ENCODE results near the gene KRT13. TPM values are rescaled to one million over a fixed set of nuclear protein-coding genes. Genes with fewer than 3 reads are reported as not detected.
A peak's percentile ranks its signal among the peaks of the same experiment; 100 is the strongest.

KRT13 gene
- total and polyA plus RNA-seq, 2 experiments from 2014 or later: not detected

DNA sequence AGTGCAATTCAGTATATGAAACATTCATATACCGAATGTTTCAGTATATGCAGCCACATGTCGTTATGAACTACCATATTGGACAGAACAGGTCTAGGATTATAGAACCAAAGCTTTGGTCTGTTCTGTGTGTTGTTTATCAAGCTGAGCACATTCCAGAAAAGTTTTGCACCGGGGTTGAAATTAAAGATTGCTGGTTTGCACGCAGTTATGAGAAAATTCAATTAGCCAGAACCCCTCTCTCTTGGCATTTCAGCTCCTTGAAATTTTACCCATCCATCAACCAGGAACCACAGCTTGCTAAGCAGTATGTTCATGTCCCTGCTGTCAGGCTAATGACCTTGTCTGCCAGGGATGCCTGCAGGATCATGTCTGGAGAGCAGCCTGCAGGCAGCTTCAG, 47.7 kb downstream of the KRT13 start (continued):
- TF ChIP-seq JUNB (IDR thresholded peaks at IDR 0.05; ENCODE audit: unreplicated experiment) (no peak), CREB1 (CRISPR knock-in tag; IDR thresholded peaks at IDR 0.05; ENCODE audit: low read depth) (no peak), POLR2AphosphoS5 (IDR thresholded peaks at IDR 0.05; ENCODE audit: low read depth) (no peak), STAT1 (IDR thresholded peaks at IDR 0.05; ENCODE audit: unreplicated experiment) (no peak), ZNF114 (CRISPR knock-in tag; IDR thresholded peaks at IDR 0.05) (no peak)
- TF ChIP-seq, protein P1, sequence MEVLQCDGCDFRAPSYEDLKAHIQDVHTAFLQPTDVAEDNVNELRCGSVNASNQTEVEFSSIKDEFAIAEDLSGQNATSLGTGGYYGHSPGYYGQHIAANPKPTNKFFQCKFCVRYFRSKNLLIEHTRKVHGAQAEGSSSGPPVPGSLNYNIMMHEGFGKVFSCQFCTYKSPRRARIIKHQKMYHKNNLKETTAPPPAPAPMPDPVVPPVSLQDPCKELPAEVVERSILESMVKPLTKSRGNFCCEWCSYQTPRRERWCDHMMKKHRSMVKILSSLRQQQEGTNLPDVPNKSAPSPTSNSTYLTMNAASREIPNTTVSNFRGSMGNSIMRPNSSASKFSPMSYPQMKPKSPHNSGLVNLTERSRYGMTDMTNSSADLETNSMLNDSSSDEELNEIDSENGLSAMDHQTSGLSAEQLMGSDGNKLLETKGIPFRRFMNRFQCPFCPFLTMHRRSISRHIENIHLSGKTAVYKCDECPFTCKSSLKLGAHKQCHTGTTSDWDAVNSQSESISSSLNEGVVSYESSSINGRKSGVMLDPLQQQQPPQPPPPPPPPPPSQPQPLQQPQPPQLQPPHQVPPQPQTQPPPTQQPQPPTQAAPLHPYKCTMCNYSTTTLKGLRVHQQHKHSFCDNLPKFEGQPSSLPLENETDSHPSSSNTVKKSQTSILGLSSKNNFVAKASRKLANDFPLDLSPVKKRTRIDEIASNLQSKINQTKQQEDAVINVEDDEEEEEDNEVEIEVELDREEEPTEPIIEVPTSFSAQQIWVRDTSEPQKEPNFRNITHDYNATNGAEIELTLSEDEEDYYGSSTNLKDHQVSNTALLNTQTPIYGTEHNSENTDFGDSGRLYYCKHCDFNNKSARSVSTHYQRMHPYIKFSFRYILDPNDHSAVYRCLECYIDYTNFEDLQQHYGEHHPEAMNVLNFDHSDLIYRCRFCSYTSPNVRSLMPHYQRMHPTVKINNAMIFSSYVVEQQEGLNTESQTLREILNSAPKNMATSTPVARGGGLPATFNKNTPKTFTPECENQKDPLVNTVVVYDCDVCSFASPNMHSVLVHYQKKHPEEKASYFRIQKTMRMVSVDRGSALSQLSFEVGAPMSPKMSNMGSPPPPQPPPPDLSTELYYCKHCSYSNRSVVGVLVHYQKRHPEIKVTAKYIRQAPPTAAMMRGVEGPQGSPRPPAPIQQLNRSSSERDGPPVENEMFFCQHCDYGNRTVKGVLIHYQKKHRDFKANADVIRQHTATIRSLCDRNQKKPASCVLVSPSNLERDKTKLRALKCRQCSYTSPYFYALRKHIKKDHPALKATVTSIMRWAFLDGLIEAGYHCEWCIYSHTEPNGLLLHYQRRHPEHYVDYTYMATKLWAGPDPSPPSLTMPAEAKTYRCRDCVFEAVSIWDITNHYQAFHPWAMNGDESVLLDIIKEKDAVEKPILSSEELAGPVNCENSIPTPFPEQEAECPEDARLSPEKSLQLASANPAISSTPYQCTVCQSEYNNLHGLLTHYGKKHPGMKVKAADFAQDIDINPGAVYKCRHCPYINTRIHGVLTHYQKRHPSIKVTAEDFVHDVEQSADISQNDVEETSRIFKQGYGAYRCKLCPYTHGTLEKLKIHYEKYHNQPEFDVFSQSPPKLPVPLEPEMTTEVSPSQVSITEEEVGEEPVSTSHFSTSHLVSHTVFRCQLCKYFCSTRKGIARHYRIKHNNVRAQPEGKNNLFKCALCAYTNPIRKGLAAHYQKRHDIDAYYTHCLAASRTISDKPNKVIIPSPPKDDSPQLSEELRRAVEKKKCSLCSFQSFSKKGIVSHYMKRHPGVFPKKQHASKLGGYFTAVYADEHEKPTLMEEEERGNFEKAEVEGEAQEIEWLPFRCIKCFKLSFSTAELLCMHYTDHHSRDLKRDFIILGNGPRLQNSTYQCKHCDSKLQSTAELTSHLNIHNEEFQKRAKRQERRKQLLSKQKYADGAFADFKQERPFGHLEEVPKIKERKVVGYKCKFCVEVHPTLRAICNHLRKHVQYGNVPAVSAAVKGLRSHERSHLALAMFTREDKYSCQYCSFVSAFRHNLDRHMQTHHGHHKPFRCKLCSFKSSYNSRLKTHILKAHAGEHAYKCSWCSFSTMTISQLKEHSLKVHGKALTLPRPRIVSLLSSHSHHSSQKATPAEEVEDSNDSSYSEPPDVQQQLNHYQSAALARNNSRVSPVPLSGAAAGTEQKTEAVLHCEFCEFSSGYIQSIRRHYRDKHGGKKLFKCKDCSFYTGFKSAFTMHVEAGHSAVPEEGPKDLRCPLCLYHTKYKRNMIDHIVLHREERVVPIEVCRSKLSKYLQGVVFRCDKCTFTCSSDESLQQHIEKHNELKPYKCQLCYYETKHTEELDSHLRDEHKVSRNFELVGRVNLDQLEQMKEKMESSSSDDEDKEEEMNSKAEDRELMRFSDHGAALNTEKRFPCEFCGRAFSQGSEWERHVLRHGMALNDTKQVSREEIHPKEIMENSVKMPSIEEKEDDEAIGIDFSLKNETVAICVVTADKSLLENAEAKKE (CRISPR knock-in tag; IDR thresholded peaks at IDR 0.05): no peak

DNA sequence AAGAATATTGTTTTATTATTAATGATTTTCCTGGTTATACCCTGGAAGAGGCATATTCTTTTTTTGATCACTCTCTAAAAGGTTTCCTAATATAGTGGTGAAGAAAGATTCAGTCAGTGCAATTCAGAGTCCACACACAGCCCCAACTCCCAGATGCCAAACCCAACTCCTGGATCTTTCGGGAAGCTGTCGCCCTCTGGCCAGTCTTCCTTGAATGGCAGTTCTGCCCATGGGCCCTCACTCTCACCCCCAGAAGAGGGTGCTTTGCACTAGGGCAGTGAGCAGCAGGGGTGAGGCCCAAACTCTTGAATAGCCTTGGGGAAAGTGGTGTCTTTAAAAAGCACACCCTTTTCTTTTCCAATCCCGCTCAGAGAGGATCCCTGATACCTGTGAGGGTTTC, 49.2 kb downstream of the KRT13 start:
- Histone ChIP-seq H3K36me3 (ENCODE audit: insufficient read depth) (no peaks in the 10 kb centered on the region; the same call in 1 of the 2 replicates), H4K20me1 (replicated peaks; ENCODE audit: insufficient read depth) (no peaks in the 10 kb centered on the region), H3K27me3 (ENCODE audit: insufficient read depth) (no peaks in the 10 kb centered on the region), H2AFZ (no peak overlapping the region), H3K27ac (ENCODE audit: low read depth) (no peak overlapping the region), H3F3A (replicated peaks; ENCODE audit: low read depth) (no peaks in the 10 kb centered on the region), H3K4me2 (no peak overlapping the region), H3K9me2 (ENCODE audit: insufficient read depth) (no peaks in the 10 kb centered on the region), H3K79me2 (replicated peaks; ENCODE audit: insufficient read depth) (no peaks in the 10 kb centered on the region), H3K4me3 (no peak overlapping the region), H3K4me1 (ENCODE audit: insufficient read depth) (no peaks in the 10 kb centered on the region)
- H3K27me3 Mint-ChIP-seq (ENCODE audit: insufficient read depth, low read depth, poor library complexity): peaks cover 2% of the 10 kb centered on the region
- no peaks in the 10 kb centered on the region; the same call in 2 of the 3 replicates for H3K36me3 Mint-ChIP-seq (ENCODE audit: low read depth)
- no peaks in the 10 kb centered on the region for H3K4me1 Mint-ChIP-seq
- H3K9me3 Mint-ChIP-seq: peaks cover 11% of the 10 kb centered on the region; the same call in 2 of the 3 replicates
- no peak overlapping the region for H3K27ac Mint-ChIP-seq
- peak; percentile 22 for DNase-seq (ENCODE audit: low spot score)
- no peak overlapping the region for H3K4me3 Mint-ChIP-seq
- ATAC-seq: peak; percentile 77
- TF ChIP-seq ZNF331 (CRISPR knock-in tag; IDR thresholded peaks at IDR 0.05; ENCODE audit: low read depth): no peak
- TF ChIP-seq, protein P2, sequence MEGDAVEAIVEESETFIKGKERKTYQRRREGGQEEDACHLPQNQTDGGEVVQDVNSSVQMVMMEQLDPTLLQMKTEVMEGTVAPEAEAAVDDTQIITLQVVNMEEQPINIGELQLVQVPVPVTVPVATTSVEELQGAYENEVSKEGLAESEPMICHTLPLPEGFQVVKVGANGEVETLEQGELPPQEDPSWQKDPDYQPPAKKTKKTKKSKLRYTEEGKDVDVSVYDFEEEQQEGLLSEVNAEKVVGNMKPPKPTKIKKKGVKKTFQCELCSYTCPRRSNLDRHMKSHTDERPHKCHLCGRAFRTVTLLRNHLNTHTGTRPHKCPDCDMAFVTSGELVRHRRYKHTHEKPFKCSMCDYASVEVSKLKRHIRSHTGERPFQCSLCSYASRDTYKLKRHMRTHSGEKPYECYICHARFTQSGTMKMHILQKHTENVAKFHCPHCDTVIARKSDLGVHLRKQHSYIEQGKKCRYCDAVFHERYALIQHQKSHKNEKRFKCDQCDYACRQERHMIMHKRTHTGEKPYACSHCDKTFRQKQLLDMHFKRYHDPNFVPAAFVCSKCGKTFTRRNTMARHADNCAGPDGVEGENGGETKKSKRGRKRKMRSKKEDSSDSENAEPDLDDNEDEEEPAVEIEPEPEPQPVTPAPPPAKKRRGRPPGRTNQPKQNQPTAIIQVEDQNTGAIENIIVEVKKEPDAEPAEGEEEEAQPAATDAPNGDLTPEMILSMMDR (conservative IDR thresholded peaks at IDR 0.05; ENCODE audit: low read depth in 2 of 2): peak; percentile 35 to 69
- TF ChIP-seq, protein P3, sequence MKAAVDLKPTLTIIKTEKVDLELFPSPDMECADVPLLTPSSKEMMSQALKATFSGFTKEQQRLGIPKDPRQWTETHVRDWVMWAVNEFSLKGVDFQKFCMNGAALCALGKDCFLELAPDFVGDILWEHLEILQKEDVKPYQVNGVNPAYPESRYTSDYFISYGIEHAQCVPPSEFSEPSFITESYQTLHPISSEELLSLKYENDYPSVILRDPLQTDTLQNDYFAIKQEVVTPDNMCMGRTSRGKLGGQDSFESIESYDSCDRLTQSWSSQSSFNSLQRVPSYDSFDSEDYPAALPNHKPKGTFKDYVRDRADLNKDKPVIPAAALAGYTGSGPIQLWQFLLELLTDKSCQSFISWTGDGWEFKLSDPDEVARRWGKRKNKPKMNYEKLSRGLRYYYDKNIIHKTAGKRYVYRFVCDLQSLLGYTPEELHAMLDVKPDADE (IDR thresholded peaks at IDR 0.05): no peak
